ENCODE measurements around the gene HOXB4. TPM values are rescaled to one million over a fixed set of nuclear protein-coding genes. Genes with fewer than 3 reads are reported as not detected.
A peak's percentile ranks its signal among the peaks of the same experiment; 100 is the strongest.

The HOXB4 gene
- total and polyA plus RNA-seq, 2 of the 4 experiments (the other 2 are of a cell fraction) = 2.0 to 8.5 TPM

GRCh38 chr17:48625495-48626244 lies 47.5 kb upstream of the HOXB4 start (continued):
- no peak for TF ChIP-seq CHD1 (IDR thresholded peaks at IDR 0.05; ENCODE audit: low read depth, low read length)

- H3K56ac ChIP-seq (ENCODE audit: extremely low read depth, insufficient read depth, low read length) = no peak overlapping the region
- 0% methylated on average over 7 of the region's 66 CpGs; no CpG with 5 or more reads in 1 of the 2 experiments for WGBS, 2 experiments (ENCODE audit: extremely low coverage in 2 of 2, insufficient read length in 1 of 2)
- ATAC-seq (ENCODE audit: low read depth) (peak; percentile 72), DNase-seq (no peak)
- H3K4ac ChIP-seq (ENCODE audit: low read depth, low read length) = no peak overlapping the region
- H3K4me1 ChIP-seq (ENCODE audit: control insufficient read depth, insufficient read depth, low read length) = no peaks in the 10 kb centered on the region; the same call in 1 of the 2 replicates
- TF ChIP-seq RFX5 (IDR thresholded peaks at IDR 0.05; ENCODE audit: low read depth, low read length) (no peak), RAD21 (IDR thresholded peaks at IDR 0.05; ENCODE audit: low read length) (no peak), BHLHE40 (IDR thresholded peaks at IDR 0.05; ENCODE audit: low read depth, low read length) (no peak), CEBPB (IDR thresholded peaks at IDR 0.05; ENCODE audit: low read depth, low read length) (no peak), RCOR1 (IDR thresholded peaks at IDR 0.05; ENCODE audit: insufficient replicate concordance, low read length) (no peak), SMC3 (IDR thresholded peaks at IDR 0.05; ENCODE audit: low read depth, low read length) (no peak)
- no peak overlapping the region for H3K18ac ChIP-seq (ENCODE audit: low read depth, low read length)
- no peak overlapping the region for H2AK5ac ChIP-seq (ENCODE audit: low read depth, low read length)
- peaks cover 12% of the 10 kb centered on the region; the same call in 1 of the 2 replicates for H4K20me1 ChIP-seq (ENCODE audit: insufficient read depth, low read length)
- in situ Hi-C loops (cut with MboI; ENCODE audit: low sequenced_read_pairs) = loop anchor here (10.0 kb wide), 1 partner anchor 460 kb away; no protein-coding TSS in a partner anchor
- no peak overlapping the region for H4K5ac ChIP-seq (ENCODE audit: low read depth, low read length)
- H4K91ac ChIP-seq (ENCODE audit: insufficient read depth, low read depth, low read length) = no peak overlapping the region
- intact Hi-C loops (cut with micrococcal nuclease) = no loop called here
- H3K4me3 ChIP-seq (ENCODE audit: insufficient read depth, low read depth, low read length) = peak overlapping the region; percentile 38
- H3K27me3 ChIP-seq (ENCODE audit: control insufficient read depth, insufficient read depth, low read length) = peaks cover 98% of the 10 kb centered on the region
- no peak overlapping the region for H4K8ac ChIP-seq (ENCODE audit: low read depth in 2 of 2, low read length in 2 of 2)
- no peaks in the 10 kb centered on the region for H3K79me1 ChIP-seq (ENCODE audit: low read depth in 1 of 2, low read length in 2 of 2)
- H2BK5ac ChIP-seq (ENCODE audit: low read depth, low read length, poor library complexity, severe bottlenecking) = no peak overlapping the region
- dilution Hi-C loops (cut with HindIII; ENCODE audit: low sequenced_read_pairs, unreplicated experiment) = no loop called here
- CTCF ChIA-PET = interaction anchor here (0.9 kb wide), 1 partner anchor 288 kb away, joined by 3 read pairs; no protein-coding TSS in a partner anchor
- no peak overlapping the region for H2AK9ac ChIP-seq (replicated peaks; ENCODE audit: low read depth, low read length, poor library complexity)
- no peak overlapping the region for H2BK15ac ChIP-seq (ENCODE audit: low read depth, low read length)
- H3K27ac ChIP-seq (ENCODE audit: insufficient read depth, low read length) = no peak overlapping the region
- H3K9ac ChIP-seq (ENCODE audit: low read depth, low read length) = no peak overlapping the region
- H3K4me2 ChIP-seq (ENCODE audit: low read depth, low read length) = peak overlapping the region; percentile 91
- no peaks in the 10 kb centered on the region; the same call in 1 of the 2 replicates for H3K9me1 ChIP-seq (ENCODE audit: insufficient read depth, low read length)
- no peak overlapping the region for H3K14ac ChIP-seq (replicated peaks; ENCODE audit: low read depth, low read length)
- no peak overlapping the region for H2BK120ac ChIP-seq (ENCODE audit: low read depth, low read length)
- no peak overlapping the region for H2BK20ac ChIP-seq (ENCODE audit: low read depth, low read length)
- peak overlapping the region; percentile 64 for H2AFZ ChIP-seq (replicated peaks; ENCODE audit: low read length, poor library complexity)
- POLR2A ChIA-PET (ENCODE audit: unreplicated experiment) = no interaction called here
- no peaks in the 10 kb centered on the region for H3K36me3 ChIP-seq (ENCODE audit: control insufficient read depth, insufficient read depth, low read length)
- H3K9me3 ChIP-seq (ENCODE audit: control insufficient read depth, insufficient read depth, low read length) = peaks cover 18% of the 10 kb centered on the region
- H3K23ac ChIP-seq (ENCODE audit: low read depth, low read length) = 0 out of 2 replicates have a peak overlapping the region, but pooled peaks have one; percentile 51
- no TSS peak for BruUV-seq (replicated peaks)
These were observed 46.7 kb upstream of the HOXB4 start for GRCh38 chr17:48624544-48625494.
